Osteoblast (primary cell): ENCODE data around the gene HLA-DQA1. TPM values are rescaled to one million over a fixed set of nuclear protein-coding genes. Genes with fewer than 3 reads are reported as not detected.
"Not testable (repeated sequence)": the region's sequence is repeated elsewhere in the genome, so short reads cannot be mapped to it uniquely, and the experiment has no call there.

Source experiments
- DNase-seq: peaks from one replicate; pipeline ENCODE4 v3.0.0; 2011; ENCODE audit warnings: low spot score, mixed read lengths; ENCODE audit not compliant: insufficient read length; ENCODE audit errors: missing footprints
- H2AFZ ChIP-seq: 2 replicates; pipeline ENCODE4 v1.6.0; 2011; ENCODE audit warnings: mild to moderate bottlenecking, low read length
- H3K27ac ChIP-seq: 2 replicates; pipeline ENCODE4 v1.5.1; 2011; ENCODE audit warnings: mild to moderate bottlenecking, low read depth, low read length, moderate library complexity
- H3K27me3 ChIP-seq: 2 replicates; pipeline ENCODE4 v1.6.0; 2012; ENCODE audit warnings: mild to moderate bottlenecking, control low read depth, inconsistent platforms, low read length, moderate library complexity; ENCODE audit not compliant: insufficient read depth
- H3K36me3 ChIP-seq: 2 replicates; pipeline ENCODE4 v1.5.1; 2011; ENCODE audit warnings: mild to moderate bottlenecking, low read length, control low read depth, moderate library complexity; ENCODE audit not compliant: insufficient read depth
- H3K4me1 ChIP-seq: 2 replicates; pipeline ENCODE4 v1.5.1; 2011; ENCODE audit warnings: mild to moderate bottlenecking, low read length, control low read depth, moderate library complexity; ENCODE audit not compliant: insufficient read depth
- H3K4me2 ChIP-seq: 2 replicates; pipeline ENCODE4 v1.6.0; 2011; ENCODE audit warnings: mild to moderate bottlenecking, low read length; ENCODE audit not compliant: insufficient read depth
- H3K4me3 ChIP-seq: fragments of 200-600 bp; sonication (generic); 3 replicates; pipeline ENCODE4 v1.5.1; 2012; ENCODE audit warnings: mild to moderate bottlenecking, low read length, inconsistent platforms; ENCODE audit not compliant: insufficient read depth
- H3K79me2 ChIP-seq: 2 replicates; pipeline ENCODE4 v1.6.0; 2012; ENCODE audit warnings: mild to moderate bottlenecking, low read length, control low read depth, inconsistent platforms; ENCODE audit not compliant: insufficient read depth
- H3K9me3 ChIP-seq: 2 replicates; pipeline ENCODE4 v1.5.1; 2011; ENCODE audit warnings: low read depth, low read length, control low read depth
- H4K20me1 ChIP-seq: 2 replicates; pipeline ENCODE4 v1.6.0; 2012; ENCODE audit warnings: mild to moderate bottlenecking, low read length, control low read depth; ENCODE audit not compliant: insufficient read depth
- CTCF ChIP-seq: IDR thresholded peaks from 2 replicates; pipeline ENCODE4 v1.5.1; 2011; ENCODE audit warnings: mild to moderate bottlenecking, low read depth, low read length, moderate library complexity; ENCODE audit errors: extremely low read depth
- total RNA-seq: library from RNA; depleted of rRNA; stranded (reverse); fragments of >200 nt; gene quantifications from 2 replicates; pipeline ENCODE4 v1.2.3, GENCODE V29; 2012

Gene HLA-DQA1
- total RNA-seq, 1 donor, result not detected

- DNase-seq, result no peak
- Histone ChIP-seq H3K9me3 (no peaks in the 10 kb centered on the region), H2AFZ (no peak overlapping the region), H3K27ac (no peak overlapping the region), H3K79me2 (no peaks in the 10 kb centered on the region), H3K4me2 (no peak overlapping the region), H4K20me1 (no peaks in the 10 kb centered on the region), H3K27me3 (no peaks in the 10 kb centered on the region), H3K4me3 (no peak overlapping the region), H3K4me1 (no peaks in the 10 kb centered on the region), H3K36me3 (no peaks in the 10 kb centered on the region)
- TF ChIP-seq CTCF, result no peak
Observed at GRCh38 chr6:32642720-32643106, 5.5 kb downstream of the HLA-DQA1 start.

GRCh38 chr6:32643904-32644303, 6.7 kb downstream of the HLA-DQA1 start:
- Histone ChIP-seq H3K4me2 (no peak overlapping the region), H3K27ac (no peak overlapping the region), H4K20me1 (no peaks in the 10 kb centered on the region), H3K9me3 (no peaks in the 10 kb centered on the region), H3K36me3 (no peaks in the 10 kb centered on the region), H2AFZ (no peak overlapping the region), H3K4me3 (no peak overlapping the region), H3K4me1 (no peaks in the 10 kb centered on the region), H3K79me2 (no peaks in the 10 kb centered on the region), H3K27me3 (no peaks in the 10 kb centered on the region)
- no peak for DNase-seq
- no peak for TF ChIP-seq CTCF

GRCh38 chr6:32645047-32645703, 8.0 kb downstream of the HLA-DQA1 start:
- Histone ChIP-seq H4K20me1 (no peaks in the 10 kb centered on the region), H3K4me1 (no peaks in the 10 kb centered on the region), H3K4me2 (no peak overlapping the region), H2AFZ (no peak overlapping the region), H3K79me2 (no peaks in the 10 kb centered on the region), H3K27me3 (no peaks in the 10 kb centered on the region), H3K36me3 (no peaks in the 10 kb centered on the region), H3K4me3 (no peak overlapping the region), H3K27ac (no peak overlapping the region), H3K9me3 (no peaks in the 10 kb centered on the region)
- DNase-seq, result no peak
- no peak for TF ChIP-seq CTCF

GRCh38 chr6:32655203-32655710, 18.1 kb downstream of the HLA-DQA1 start:
- Histone ChIP-seq H3K4me1 (no peaks in the 10 kb centered on the region), H2AFZ (no peak overlapping the region), H3K27me3 (no peaks in the 10 kb centered on the region), H3K4me3 (no peak overlapping the region), H3K79me2 (no peaks in the 10 kb centered on the region), H3K36me3 (no peaks in the 10 kb centered on the region), H3K4me2 (no peak overlapping the region), H3K27ac (no peak overlapping the region), H4K20me1 (no peaks in the 10 kb centered on the region), H3K9me3 (no peaks in the 10 kb centered on the region)
- TF ChIP-seq CTCF, result no peak
- no peak for DNase-seq

- H3K27me3 ChIP-seq, H2AFZ ChIP-seq, H3K79me2 ChIP-seq, H4K20me1 ChIP-seq, DNase-seq, H3K36me3 ChIP-seq, H3K9me3 ChIP-seq, H3K4me1 ChIP-seq, H3K27ac ChIP-seq, H3K4me2 ChIP-seq, H3K4me3 ChIP-seq: not testable (repeated sequence)
Observed at GRCh38 chr6:32657329-32657728, 20.1 kb downstream of the HLA-DQA1 start.

- not testable (repeated sequence) for H3K27me3 ChIP-seq, H3K4me1 ChIP-seq, H4K20me1 ChIP-seq, H3K9me3 ChIP-seq, H3K79me2 ChIP-seq, H3K4me3 ChIP-seq, H2AFZ ChIP-seq, H3K27ac ChIP-seq, DNase-seq, H3K36me3 ChIP-seq, H3K4me2 ChIP-seq
Observed at GRCh38 chr6:32657819-32658218, 20.6 kb downstream of the HLA-DQA1 start.
